Measurements from ENCODE around the gene OSTN.

GRCh38 chr3:191246630-191247029 lies 47.6 kb downstream of the OSTN start:
- TF ChIP-seq CTCF (IDR thresholded peaks at IDR 0.05) (no peak), POLR2AphosphoS5 (IDR thresholded peaks at IDR 0.05) (no peak)
